GM12878 (cell line): ENCODE results near the gene HCRT. TPM values are rescaled to one million over a fixed set of nuclear protein-coding genes. Genes with fewer than 3 reads are reported as not detected.

Source experiments
- BHLHE40 ChIP-seq, 2 experiments: fragments of 450-650 bp in 1 of 2; IDR thresholded peaks; 2 replicates each; pipeline ENCODE4 v1.6.1; 2011 to 2017; ENCODE audit warnings: low read depth in 2 of 2, borderline replicate concordance in 1 of 2, improper control_type of control experiment in 1 of 2, low read length in 1 of 2, mild to moderate bottlenecking in 1 of 2
- CEBPB ChIP-seq, 2 experiments: fragments of 150-350 bp in 1 of 2; IDR thresholded peaks; 2 replicates each; pipeline ENCODE4 v1.6.1; 2012 to 2014; ENCODE audit warnings: low read depth in 2 of 2, low read length in 2 of 2, borderline replicate concordance in 1 of 2, inconsistent platforms in 1 of 2
- EZH2 ChIP-seq: IDR thresholded peaks from 2 replicates; pipeline ENCODE4 v1.6.1; 2012; ENCODE audit warnings: low read depth, mild to moderate bottlenecking, control low read depth, inconsistent platforms, low read length, borderline replicate concordance; ENCODE audit not compliant: control insufficient read depth
- FOS ChIP-seq: IDR thresholded peaks from 3 replicates; pipeline ENCODE4 v1.6.1; 2011; ENCODE audit warnings: borderline replicate concordance; ENCODE audit not compliant: insufficient read length; ENCODE audit errors: extremely low read depth
- FOXM1 ChIP-seq: IDR thresholded peaks from 2 replicates; pipeline ENCODE4 v1.6.1; 2012; ENCODE audit warnings: low read depth, mild to moderate bottlenecking, inconsistent platforms, low read length, moderate library complexity
- GATAD2B ChIP-seq: fragments of 450-650 bp; conservative IDR thresholded peaks from 2 replicates; pipeline ENCODE4 v1.6.1; 2017; ENCODE audit warnings: low read depth, mild to moderate bottlenecking, moderate library complexity
- PAX8 ChIP-seq: fragments of 450-650 bp; IDR thresholded peaks from 2 replicates; pipeline ENCODE4 v1.6.1; 2017; ENCODE audit warnings: mild to moderate bottlenecking, moderate library complexity
- RAD21 ChIP-seq: IDR thresholded peaks from 2 replicates; pipeline ENCODE4 v1.6.1; 2011; ENCODE audit warnings: mild to moderate bottlenecking, low read depth, low read length, moderate library complexity; ENCODE audit not compliant: insufficient read depth
- SRF ChIP-seq, 2 experiments: IDR thresholded peaks; 2 replicates each; pipeline ENCODE4 v1.6.1; 2011; ENCODE audit warnings: low read depth in 2 of 2, low read length in 2 of 2, mild to moderate bottlenecking in 1 of 2, moderate library complexity in 1 of 2
- SUZ12 ChIP-seq: fragments of 200-600 bp; sonication (generic); IDR thresholded peaks from one replicate; pipeline ENCODE4 v1.6.1; 2018; ENCODE audit warnings: antibody characterized with exemption, mild to moderate bottlenecking; ENCODE audit not compliant: unreplicated experiment
- ZNF207 ChIP-seq: fragments of 450-650 bp; IDR thresholded peaks from 2 replicates; pipeline ENCODE4 v1.6.1; 2014; ENCODE audit warnings: antibody characterized with exemption, mild to moderate bottlenecking, borderline replicate concordance
- ZZZ3 ChIP-seq: IDR thresholded peaks from 2 replicates; pipeline ENCODE4 v1.6.1; 2011; ENCODE audit warnings: low read depth; ENCODE audit not compliant: control insufficient read depth, insufficient read length
- polyA plus RNA-seq, 11 experiments: library from polyadenylated mRNA; depleted of rRNA in 4 of 11; unstranded in 6 of 11; stranded (reverse) in 5 of 11; fragments of >200 nt; fragmentation: Nextera tagmentation in 4 of 11; fragmentation: Illumina TruSeq in 1 of 11; extraction: Ambion mirVana in 4 of 11; extraction: Trizol in 1 of 11; gene quantifications; 1 replicate in 1 of 11; 2 replicates in 10 of 11; pipeline versions ENCODE4 v1.2.1 to v1.2.3, GENCODE V29; 2011 to 2016; ENCODE audit warnings: inconsistent platforms in 2 of 11, missing spikeins in 2 of 11, low read depth in 1 of 11
- total RNA-seq, 4 experiments: library from RNA; depleted of rRNA in 3 of 4; stranded (reverse); fragments of >200 nt in 3 of 4; fragmentation: Illumina TruSeq in 1 of 4; extraction: Trizol in 1 of 4; gene quantifications; 2 replicates each; pipeline versions ENCODE4 v1.2.1 to v1.2.3, GENCODE V29; 2013 to 2021
- TF ChIP-seq, protein P1 (sequence below): fragments of 450-650 bp; formaldehyde crosslinking; IDR thresholded peaks from 2 replicates; pipeline ENCODE4 v1.5.0; 2022; ENCODE audit warnings: mild to moderate bottlenecking, missing genetic modification characterization
- TF ChIP-seq, protein P2 (sequence below): fragments of 450-650 bp; IDR thresholded peaks from 2 replicates; pipeline ENCODE4 v1.6.1; 2014; ENCODE audit warnings: mild to moderate bottlenecking
- TF ChIP-seq, protein P3 (sequence below): IDR thresholded peaks from 2 replicates; pipeline ENCODE4 v1.6.1; 2011; ENCODE audit warnings: borderline replicate concordance, low read depth, mild to moderate bottlenecking, moderate library complexity, mixed read lengths, low read length; ENCODE audit not compliant: insufficient read depth; ENCODE audit errors: extremely low read length
- TF ChIP-seq, protein P4 (sequence below): IDR thresholded peaks from 2 replicates; pipeline ENCODE4 v1.6.1; 2012; ENCODE audit warnings: low read length, inconsistent platforms
- TF ChIP-seq, protein P5 (sequence below): IDR thresholded peaks from 2 replicates; pipeline ENCODE4 v1.6.1; 2012; ENCODE audit warnings: low read depth, low read length, improper control_type of control experiment

The HCRT gene
- total and polyA plus RNA-seq, 10 of the 15 experiments (the other 5 are each of a cell fraction or from before 2014, with no cell fraction given): 0.41 TPM; not detected in 9

DNA sequence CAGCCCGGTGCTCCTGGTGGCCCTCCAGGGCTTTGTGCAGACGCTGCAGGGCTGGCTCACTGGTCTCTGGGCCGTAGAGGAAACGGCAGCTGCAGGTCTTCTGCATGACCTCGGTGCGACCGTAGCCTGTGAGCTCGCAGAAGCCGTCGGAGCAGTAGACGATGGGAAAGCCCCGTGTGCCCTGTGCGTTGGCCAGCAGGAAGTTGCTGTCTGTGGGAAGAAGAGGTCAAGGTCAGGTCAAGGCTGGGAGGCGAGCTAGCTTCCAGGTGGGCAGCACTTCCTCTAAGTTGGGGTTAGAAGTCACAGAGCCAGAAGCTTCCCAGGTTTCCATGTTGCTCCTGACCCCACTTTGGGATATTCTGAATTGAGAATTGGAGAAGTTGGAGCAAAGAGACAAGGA, 6.4 kb downstream of the HCRT start (continued):
- TF ChIP-seq, protein P1, sequence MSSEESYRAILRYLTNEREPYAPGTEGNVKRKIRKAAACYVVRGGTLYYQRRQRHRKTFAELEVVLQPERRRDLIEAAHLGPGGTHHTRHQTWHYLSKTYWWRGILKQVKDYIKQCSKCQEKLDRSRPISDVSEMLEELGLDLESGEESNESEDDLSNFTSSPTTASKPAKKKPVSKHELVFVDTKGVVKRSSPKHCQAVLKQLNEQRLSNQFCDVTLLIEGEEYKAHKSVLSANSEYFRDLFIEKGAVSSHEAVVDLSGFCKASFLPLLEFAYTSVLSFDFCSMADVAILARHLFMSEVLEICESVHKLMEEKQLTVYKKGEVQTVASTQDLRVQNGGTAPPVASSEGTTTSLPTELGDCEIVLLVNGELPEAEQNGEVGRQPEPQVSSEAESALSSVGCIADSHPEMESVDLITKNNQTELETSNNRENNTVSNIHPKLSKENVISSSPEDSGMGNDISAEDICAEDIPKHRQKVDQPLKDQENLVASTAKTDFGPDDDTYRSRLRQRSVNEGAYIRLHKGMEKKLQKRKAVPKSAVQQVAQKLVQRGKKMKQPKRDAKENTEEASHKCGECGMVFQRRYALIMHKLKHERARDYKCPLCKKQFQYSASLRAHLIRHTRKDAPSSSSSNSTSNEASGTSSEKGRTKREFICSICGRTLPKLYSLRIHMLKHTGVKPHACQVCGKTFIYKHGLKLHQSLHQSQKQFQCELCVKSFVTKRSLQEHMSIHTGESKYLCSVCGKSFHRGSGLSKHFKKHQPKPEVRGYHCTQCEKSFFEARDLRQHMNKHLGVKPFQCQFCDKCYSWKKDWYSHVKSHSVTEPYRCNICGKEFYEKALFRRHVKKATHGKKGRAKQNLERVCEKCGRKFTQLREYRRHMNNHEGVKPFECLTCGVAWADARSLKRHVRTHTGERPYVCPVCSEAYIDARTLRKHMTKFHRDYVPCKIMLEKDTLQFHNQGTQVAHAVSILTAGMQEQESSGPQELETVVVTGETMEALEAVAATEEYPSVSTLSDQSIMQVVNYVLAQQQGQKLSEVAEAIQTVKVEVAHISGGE: no peak
- TF ChIP-seq RAD21 (no peak), GATAD2B (no peak), SRF (IDR thresholded peaks at IDR 0.05; ENCODE audit: low read depth in 2 of 2, low read length in 2 of 2) (no peak), FOXM1 (no peak), SUZ12 (no peak), FOS (no peak), CEBPB (IDR thresholded peaks at IDR 0.05; ENCODE audit: borderline replicate concordance in 1 of 2, low read depth in 2 of 2, low read length in 2 of 2) (no peak), ZZZ3 (no peak), ZNF207 (no peak), PAX8 (no peak), EZH2 (no peak), BHLHE40 (IDR thresholded peaks at IDR 0.05; ENCODE audit: borderline replicate concordance in 1 of 2, low read depth in 2 of 2, low read length in 1 of 2) (no peak)
- TF ChIP-seq, protein P2, sequence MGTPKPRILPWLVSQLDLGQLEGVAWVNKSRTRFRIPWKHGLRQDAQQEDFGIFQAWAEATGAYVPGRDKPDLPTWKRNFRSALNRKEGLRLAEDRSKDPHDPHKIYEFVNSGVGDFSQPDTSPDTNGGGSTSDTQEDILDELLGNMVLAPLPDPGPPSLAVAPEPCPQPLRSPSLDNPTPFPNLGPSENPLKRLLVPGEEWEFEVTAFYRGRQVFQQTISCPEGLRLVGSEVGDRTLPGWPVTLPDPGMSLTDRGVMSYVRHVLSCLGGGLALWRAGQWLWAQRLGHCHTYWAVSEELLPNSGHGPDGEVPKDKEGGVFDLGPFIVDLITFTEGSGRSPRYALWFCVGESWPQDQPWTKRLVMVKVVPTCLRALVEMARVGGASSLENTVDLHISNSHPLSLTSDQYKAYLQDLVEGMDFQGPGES: no peak
- TF ChIP-seq, protein P3, sequence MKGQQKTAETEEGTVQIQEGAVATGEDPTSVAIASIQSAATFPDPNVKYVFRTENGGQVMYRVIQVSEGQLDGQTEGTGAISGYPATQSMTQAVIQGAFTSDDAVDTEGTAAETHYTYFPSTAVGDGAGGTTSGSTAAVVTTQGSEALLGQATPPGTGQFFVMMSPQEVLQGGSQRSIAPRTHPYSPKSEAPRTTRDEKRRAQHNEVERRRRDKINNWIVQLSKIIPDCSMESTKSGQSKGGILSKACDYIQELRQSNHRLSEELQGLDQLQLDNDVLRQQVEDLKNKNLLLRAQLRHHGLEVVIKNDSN: no peak
- TF ChIP-seq, protein P4, sequence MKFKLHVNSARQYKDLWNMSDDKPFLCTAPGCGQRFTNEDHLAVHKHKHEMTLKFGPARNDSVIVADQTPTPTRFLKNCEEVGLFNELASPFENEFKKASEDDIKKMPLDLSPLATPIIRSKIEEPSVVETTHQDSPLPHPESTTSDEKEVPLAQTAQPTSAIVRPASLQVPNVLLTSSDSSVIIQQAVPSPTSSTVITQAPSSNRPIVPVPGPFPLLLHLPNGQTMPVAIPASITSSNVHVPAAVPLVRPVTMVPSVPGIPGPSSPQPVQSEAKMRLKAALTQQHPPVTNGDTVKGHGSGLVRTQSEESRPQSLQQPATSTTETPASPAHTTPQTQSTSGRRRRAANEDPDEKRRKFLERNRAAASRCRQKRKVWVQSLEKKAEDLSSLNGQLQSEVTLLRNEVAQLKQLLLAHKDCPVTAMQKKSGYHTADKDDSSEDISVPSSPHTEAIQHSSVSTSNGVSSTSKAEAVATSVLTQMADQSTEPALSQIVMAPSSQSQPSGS: no peak
- TF ChIP-seq, protein P5, sequence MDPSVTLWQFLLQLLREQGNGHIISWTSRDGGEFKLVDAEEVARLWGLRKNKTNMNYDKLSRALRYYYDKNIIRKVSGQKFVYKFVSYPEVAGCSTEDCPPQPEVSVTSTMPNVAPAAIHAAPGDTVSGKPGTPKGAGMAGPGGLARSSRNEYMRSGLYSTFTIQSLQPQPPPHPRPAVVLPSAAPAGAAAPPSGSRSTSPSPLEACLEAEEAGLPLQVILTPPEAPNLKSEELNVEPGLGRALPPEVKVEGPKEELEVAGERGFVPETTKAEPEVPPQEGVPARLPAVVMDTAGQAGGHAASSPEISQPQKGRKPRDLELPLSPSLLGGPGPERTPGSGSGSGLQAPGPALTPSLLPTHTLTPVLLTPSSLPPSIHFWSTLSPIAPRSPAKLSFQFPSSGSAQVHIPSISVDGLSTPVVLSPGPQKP: no peak
